Natural killer cell (primary cell): ENCODE results near the gene NME1. TPM values are rescaled to one million over a fixed set of nuclear protein-coding genes. Genes with fewer than 3 reads are reported as not detected.

ENCODE experiments used
- ATAC-seq, 3 donors: fragments of 150-1000 bp in 2 of 3; fragments of 200-7000 bp in 1 of 3; cut with Tn5 transposase; 1 replicate in 1 of 3; 2 replicates in 2 of 3; pipeline ENCODE4 v1.10.0; 2021; ENCODE audit warnings: mild to moderate bottlenecking in 2 of 3, moderate library complexity in 2 of 3
- DNase-seq, 2 donors: peaks; one replicate each; pipeline versions ENCODE4 v3.0.0 to v3.0.0-alpha.2; 2013 to 2021; ENCODE audit warnings: mixed read lengths in 1 of 2
- H3K27ac ChIP-seq: one replicate; pipeline ENCODE4 v1.5.1; 2013; ENCODE audit warnings: mild to moderate bottlenecking, low read length
- H3K27me3 ChIP-seq: one replicate; pipeline ENCODE4 v1.6.1; 2013; ENCODE audit warnings: low read length; ENCODE audit not compliant: control insufficient read depth, insufficient read depth
- H3K36me3 ChIP-seq: one replicate; pipeline ENCODE4 v1.6.1; 2013; ENCODE audit warnings: low read length; ENCODE audit not compliant: control insufficient read depth, insufficient read depth
- H3K4me1 ChIP-seq: one replicate; pipeline ENCODE4 v1.6.1; 2013; ENCODE audit warnings: low read length; ENCODE audit not compliant: control insufficient read depth, insufficient read depth
- H3K4me3 ChIP-seq: one replicate; pipeline ENCODE4 v1.5.1; 2013; ENCODE audit warnings: low read length
- H3K9me3 ChIP-seq: one replicate; pipeline ENCODE4 v1.6.1; 2013; ENCODE audit warnings: low read length; ENCODE audit not compliant: control insufficient read depth, insufficient read depth
- H3K27ac Mint-ChIP-seq, 2 donors: one replicate each; pipeline ENCODE4 v1.8.0; 2022; ENCODE audit warnings: mild to moderate bottlenecking in 2 of 2, mixed read lengths in 2 of 2, moderate library complexity in 1 of 2
- H3K27me3 Mint-ChIP-seq, 2 donors: one replicate each; pipeline ENCODE4 v1.8.0; 2022; ENCODE audit warnings: low read depth in 2 of 2, mixed read lengths in 2 of 2
- H3K36me3 Mint-ChIP-seq: one replicate; pipeline ENCODE4 v1.8.0; 2022; ENCODE audit warnings: mixed read lengths
- H3K4me1 Mint-ChIP-seq, 2 donors: one replicate each; pipeline ENCODE4 v1.8.0; 2022; ENCODE audit warnings: mixed read lengths in 2 of 2
- H3K4me3 Mint-ChIP-seq: one replicate; pipeline ENCODE4 v1.8.0; 2022; ENCODE audit warnings: mild to moderate bottlenecking, moderate library complexity, mixed read lengths
- H3K9me3 Mint-ChIP-seq, 2 donors: one replicate each; pipeline ENCODE4 v1.8.0; 2022; ENCODE audit warnings: mixed read lengths in 2 of 2
- WGBS: methylation state at CpG from one replicate; pipeline ENCODE4 v1.1.7; 2013; ENCODE audit warnings: missing lambda C conversion rate; ENCODE audit not compliant: insufficient coverage; 5-methylcytosine and 5-hydroxymethylcytosine counted together
- intact Hi-C: fragments of 100-400 bp; cut with micrococcal nuclease; formaldehyde crosslinking; loops from one replicate; pipeline ENCODE4 v1.14.2; 2022
- total RNA-seq, 4 donors: library from RNA; stranded (reverse); fragments of 120-200 nt in 1 of 4; gene quantifications; one replicate each; pipeline versions ENCODE4 v1.2.3 to v1.2.4, GENCODE V29; 2013 to 2022
- TF ChIP-seq, protein P1 (sequence below): fragments of 200-600 bp; IDR thresholded peaks from one replicate; pipeline ENCODE4 v1.8.0; 2022; ENCODE audit warnings: antibody characterized with exemption

The NME1 gene
- total RNA-seq, 3 donors from 2014 or later (not counting 1 experiment from before 2014, with no cell fraction given) = 14.7 to 17.8 (median 15.0) TPM

GRCh38 chr17:51189162-51189561 lies 35.8 kb downstream of the NME1 start:
- peaks cover 66% of the 10 kb centered on the region for H3K36me3 ChIP-seq
- no peaks in the 10 kb centered on the region for H3K4me1 ChIP-seq
- Mint-ChIP-seq H3K9me3 (no peaks in the 10 kb centered on the region), H3K27ac (no peak overlapping the region), H3K36me3 (peaks cover 13% of the 10 kb centered on the region), H3K4me3 (no peak overlapping the region), H3K4me1 (no peaks in the 10 kb centered on the region), H3K27me3 (no peaks in the 10 kb centered on the region)
- TF ChIP-seq, protein P1, sequence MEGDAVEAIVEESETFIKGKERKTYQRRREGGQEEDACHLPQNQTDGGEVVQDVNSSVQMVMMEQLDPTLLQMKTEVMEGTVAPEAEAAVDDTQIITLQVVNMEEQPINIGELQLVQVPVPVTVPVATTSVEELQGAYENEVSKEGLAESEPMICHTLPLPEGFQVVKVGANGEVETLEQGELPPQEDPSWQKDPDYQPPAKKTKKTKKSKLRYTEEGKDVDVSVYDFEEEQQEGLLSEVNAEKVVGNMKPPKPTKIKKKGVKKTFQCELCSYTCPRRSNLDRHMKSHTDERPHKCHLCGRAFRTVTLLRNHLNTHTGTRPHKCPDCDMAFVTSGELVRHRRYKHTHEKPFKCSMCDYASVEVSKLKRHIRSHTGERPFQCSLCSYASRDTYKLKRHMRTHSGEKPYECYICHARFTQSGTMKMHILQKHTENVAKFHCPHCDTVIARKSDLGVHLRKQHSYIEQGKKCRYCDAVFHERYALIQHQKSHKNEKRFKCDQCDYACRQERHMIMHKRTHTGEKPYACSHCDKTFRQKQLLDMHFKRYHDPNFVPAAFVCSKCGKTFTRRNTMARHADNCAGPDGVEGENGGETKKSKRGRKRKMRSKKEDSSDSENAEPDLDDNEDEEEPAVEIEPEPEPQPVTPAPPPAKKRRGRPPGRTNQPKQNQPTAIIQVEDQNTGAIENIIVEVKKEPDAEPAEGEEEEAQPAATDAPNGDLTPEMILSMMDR = no peak
- H3K9me3 ChIP-seq = no peaks in the 10 kb centered on the region
- no peak overlapping the region for H3K27ac ChIP-seq
- no peaks in the 10 kb centered on the region for H3K27me3 ChIP-seq
- DNase-seq (no peak), ATAC-seq (no peak)
- no peak overlapping the region for H3K4me3 ChIP-seq
- intact Hi-C loops = no loop called here

GRCh38 chr17:51189628-51190027 lies 36.3 kb downstream of the NME1 start:
- TF ChIP-seq, protein P1 = no peak
- Mint-ChIP-seq H3K4me1 (no peaks in the 10 kb centered on the region), H3K36me3 (peaks cover 13% of the 10 kb centered on the region), H3K27ac (no peak overlapping the region), H3K27me3 (no peaks in the 10 kb centered on the region), H3K4me3 (no peak overlapping the region), H3K9me3 (no peaks in the 10 kb centered on the region)
- H3K27ac ChIP-seq = no peak overlapping the region
- H3K36me3 ChIP-seq = peaks cover 68% of the 10 kb centered on the region
- no peaks in the 10 kb centered on the region for H3K4me1 ChIP-seq
- intact Hi-C loops = no loop called here
- no peak for ATAC-seq
- no peak overlapping the region for H3K4me3 ChIP-seq
- H3K9me3 ChIP-seq = no peaks in the 10 kb centered on the region
- no peak for DNase-seq
- 77% methylated on average over 1 of the region's 1 CpG for WGBS
- H3K27me3 ChIP-seq = no peaks in the 10 kb centered on the region

DNA sequence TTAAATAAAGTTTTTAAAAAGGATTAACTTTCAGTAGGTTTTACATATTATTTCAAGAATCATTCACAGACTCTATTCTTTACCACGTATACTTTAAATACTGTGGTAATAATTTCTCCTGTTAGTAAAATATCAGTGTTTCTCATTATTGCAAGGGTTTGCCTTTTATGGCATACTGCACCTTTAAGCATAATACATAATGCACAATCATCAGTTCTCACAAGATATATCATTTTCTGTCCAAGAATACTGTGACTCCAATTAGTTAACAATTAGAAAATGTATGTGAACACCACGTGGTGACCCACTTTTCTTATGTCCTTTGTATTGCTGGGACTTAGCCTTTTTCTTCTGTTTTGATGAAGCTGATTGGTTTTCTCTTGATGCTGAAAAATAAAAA lies 38.5 kb downstream of the NME1 start:
- Mint-ChIP-seq H3K27ac (no peak overlapping the region), H3K36me3 (peaks cover 13% of the 10 kb centered on the region), H3K27me3 (no peaks in the 10 kb centered on the region), H3K4me1 (no peaks in the 10 kb centered on the region), H3K4me3 (no peak overlapping the region), H3K9me3 (no peaks in the 10 kb centered on the region)
- ATAC-seq (no peak), DNase-seq (no peak)
- Histone ChIP-seq H3K9me3 (no peaks in the 10 kb centered on the region), H3K36me3 (peaks cover 58% of the 10 kb centered on the region), H3K4me3 (no peak overlapping the region), H3K27ac (no peak overlapping the region), H3K4me1 (no peaks in the 10 kb centered on the region), H3K27me3 (no peaks in the 10 kb centered on the region)
- WGBS = 78% methylated on average over 1 of the region's 2 CpGs
- intact Hi-C loops = no loop called here
- TF ChIP-seq, protein P1 = no peak

GRCh38 chr17:51197754-51198153 lies 44.4 kb downstream of the NME1 start:
- H3K27me3 ChIP-seq = no peaks in the 10 kb centered on the region
- DNase-seq (no peak), ATAC-seq (no peak)
- no peaks in the 10 kb centered on the region for H3K27me3 Mint-ChIP-seq
- H3K36me3 Mint-ChIP-seq = peaks cover 14% of the 10 kb centered on the region
- H3K27ac Mint-ChIP-seq = peak overlapping the region; percentile 13 to 36
- no peaks in the 10 kb centered on the region for H3K9me3 Mint-ChIP-seq
- H3K36me3 ChIP-seq = peaks cover 67% of the 10 kb centered on the region
- H3K27ac ChIP-seq = no peak overlapping the region
- 99% methylated on average over 4 of the region's 4 CpGs for WGBS
- H3K4me1 Mint-ChIP-seq = no peaks in the 10 kb centered on the region
- H3K4me3 Mint-ChIP-seq = no peak overlapping the region
- intact Hi-C loops = no loop called here
- H3K4me3 ChIP-seq = no peak overlapping the region
- no peaks in the 10 kb centered on the region for H3K9me3 ChIP-seq
- H3K4me1 ChIP-seq = peaks cover 11% of the 10 kb centered on the region
- TF ChIP-seq, protein P1 = no peak
